NAMALWA (cell line): ENCODE measurements around the gene DENND1C.

Source experiments
- DNase-seq: peaks from one replicate; pipeline ENCODE4 v3.0.0-alpha.2; 2015; ENCODE audit warnings: low spot score

DENND1C gene

GRCh38 chr19:6481541-6482342 is at the start of gene DENND1C:
Gene DENND1C (minus strand): TSS chr19:6481787. CDS start chr19:6481695, 92 bp downstream.
- DNase-seq: peak; percentile 68

GRCh38 chr19:6530386-6531162 is 49.0 kb upstream of the DENND1C start, which contains the start of gene TNFSF9:
Gene TNFSF9 (plus strand): TSS chr19:6531026. CDS start chr19:6531037, 11 bp downstream.
- peak; percentile 91 for DNase-seq

- no peak for DNase-seq
These were observed 48.4 kb upstream of the DENND1C start for GRCh38 chr19:6529937-6530385.

GRCh38 chr19:6529351-6529750 is 47.8 kb upstream of the DENND1C start:
- DNase-seq: no peak

GRCh38 chr19:6528544-6529121 is 47.0 kb upstream of the DENND1C start:
- DNase-seq: peak; percentile 84

GRCh38 chr19:6527893-6528543 is 46.4 kb upstream of the DENND1C start:
- DNase-seq: peak; percentile 96

GRCh38 chr19:6524311-6524710 is 42.7 kb upstream of the DENND1C start:
- peak; percentile 9 for DNase-seq

- no peak for DNase-seq
These were observed 41.1 kb upstream of the DENND1C start for GRCh38 chr19:6522712-6523111.

GRCh38 chr19:6521718-6522646 is 40.4 kb upstream of the DENND1C start:
- peak; percentile 96 for DNase-seq

- no peak for DNase-seq
These were observed 37.7 kb upstream of the DENND1C start for GRCh38 chr19:6519289-6519688.

GRCh38 chr19:6518145-6518911 is 36.7 kb upstream of the DENND1C start:
- DNase-seq: peak; percentile 69

- DNase-seq: peak; percentile 94
These were observed 35.2 kb upstream of the DENND1C start for GRCh38 chr19:6516659-6517291.

GRCh38 chr19:6516018-6516658 is 34.6 kb upstream of the DENND1C start:
- peak; percentile 88 for DNase-seq

GRCh38 chr19:6514926-6515544 is 33.4 kb upstream of the DENND1C start:
- DNase-seq: no peak

GRCh38 chr19:6514089-6514488 is 32.5 kb upstream of the DENND1C start:
- DNase-seq: no peak

- no peak for DNase-seq
These were observed 29.0 kb upstream of the DENND1C start for GRCh38 chr19:6510618-6511017.

GRCh38 chr19:6509118-6509971 is 27.8 kb upstream of the DENND1C start:
- DNase-seq: no peak
